T-cell (primary cell): ENCODE data around the gene AP3B2. TPM values are rescaled to one million over a fixed set of nuclear protein-coding genes. Genes with fewer than 3 reads are reported as not detected.
"Not testable (repeated sequence)": the region's sequence is repeated elsewhere in the genome, so short reads cannot be mapped to it uniquely, and the experiment has no call there.

Experiments
- ATAC-seq, 4 experiments: fragments of 200-7000 bp in 3 of 4; fragments of 150-1000 bp in 1 of 4; cut with Tn5 transposase; replicated peaks in 1 of 4; 1 replicate in 3 of 4; 2 replicates in 1 of 4; pipeline ENCODE4 v1.10.0; 2021; ENCODE audit warnings: moderate library complexity in 3 of 4, mild to moderate bottlenecking in 2 of 4, moderate number of reproducible peaks in 1 of 4
- CTCF ChIA-PET, 2 donors: fragments of 300-600 bp; sonication (Branson Sonifier 250); formaldehyde crosslinking; loops; one replicate each; lab custom pipeline; 2022; ENCODE audit warnings: antibody characterized with exemption in 2 of 2; lab: Charles Lee
- POLR2A ChIA-PET, 2 donors: fragments of 300-600 bp; sonication (Branson Sonifier 250); formaldehyde crosslinking; loops; one replicate each; lab custom pipeline; 2022; ENCODE audit warnings: antibody characterized with exemption in 2 of 2; lab: Charles Lee
- DNase-seq, 35 experiments: peaks; one replicate each; pipeline versions ENCODE4 v3.0.0 to v3.0.0-alpha.2; 2013 to 2023
- H3K27ac ChIP-seq: one replicate; pipeline ENCODE4 v1.5.1; 2013; ENCODE audit warnings: low read length
- H3K27me3 ChIP-seq, 2 experiments: replicated peaks in 1 of 2; 1 replicate in 1 of 2; 2 replicates in 1 of 2; pipeline versions ENCODE4 v1.6.1 to v1.7.0; 2013; ENCODE audit warnings: low read length in 1 of 2, mixed read lengths in 1 of 2; ENCODE audit not compliant: control insufficient read depth in 2 of 2, insufficient read depth in 2 of 2; ENCODE audit errors: extremely low read depth in 1 of 2
- H3K36me3 ChIP-seq, 2 donors: 1 replicate in 1 of 2; 2 replicates in 1 of 2; pipeline versions ENCODE4 v1.6.1 to v1.7.0; 2013; ENCODE audit warnings: low read length in 1 of 2; ENCODE audit not compliant: control insufficient read depth in 2 of 2, insufficient read depth in 1 of 2; ENCODE audit errors: extremely low read depth in 1 of 2
- H3K4me1 ChIP-seq, 2 experiments: 1 replicate in 1 of 2; 2 replicates in 1 of 2; pipeline versions ENCODE4 v1.6.1 to v1.7.0; 2013; ENCODE audit warnings: low read length in 2 of 2, mixed read lengths in 1 of 2; ENCODE audit not compliant: insufficient read depth in 2 of 2, control insufficient read depth in 1 of 2; ENCODE audit errors: extremely low read depth in 1 of 2
- H3K4me3 ChIP-seq, 2 donors: 1 replicate in 1 of 2; 2 replicates in 1 of 2; pipeline versions ENCODE4 v1.5.1 to v1.7.0; 2013; ENCODE audit warnings: mild to moderate bottlenecking in 2 of 2, low read length in 1 of 2, moderate library complexity in 1 of 2; ENCODE audit not compliant: control insufficient read depth in 1 of 2; ENCODE audit errors: extremely low read depth in 1 of 2
- H3K9me3 ChIP-seq: 2 replicates; pipeline ENCODE4 v1.7.0; 2013
- H3K27ac Mint-ChIP-seq, 2 donors: one replicate each; pipeline ENCODE4 v1.8.0; 2020 to 2021; ENCODE audit warnings: mild to moderate bottlenecking in 2 of 2, mixed read lengths in 2 of 2
- H3K27me3 Mint-ChIP-seq, 2 donors: one replicate each; pipeline ENCODE4 v1.8.0; 2021 to 2022; ENCODE audit warnings: mixed read lengths in 2 of 2
- H3K36me3 Mint-ChIP-seq: one replicate; pipeline ENCODE4 v1.8.0; 2021; ENCODE audit warnings: mixed read lengths
- H3K4me1 Mint-ChIP-seq, 3 donors: one replicate each; pipeline ENCODE4 v1.8.0; 2020 to 2022; ENCODE audit warnings: mixed read lengths in 3 of 3, mild to moderate bottlenecking in 1 of 3
- H3K4me3 Mint-ChIP-seq, 3 donors: one replicate each; pipeline ENCODE4 v1.8.0; 2020 to 2022; ENCODE audit warnings: mild to moderate bottlenecking in 3 of 3, mixed read lengths in 3 of 3, moderate library complexity in 3 of 3
- H3K9me3 Mint-ChIP-seq, 3 donors: one replicate each; pipeline ENCODE4 v1.8.0; 2020 to 2022; ENCODE audit warnings: mixed read lengths in 3 of 3
- WGBS: methylation state at CpG from one replicate; pipeline ENCODE4 v1.1.5; 2013; ENCODE audit warnings: missing lambda C conversion rate; ENCODE audit not compliant: insufficient coverage; 5-methylcytosine and 5-hydroxymethylcytosine counted together
- total RNA-seq, 35 experiments: library from RNA in 6 of 35; stranded (reverse) in 6 of 35; fragments of 120-200 nt in 1 of 35; gene quantifications; one replicate each; pipeline versions ENCODE4 v1.2.1 to v1.2.4 and lab custom pipeline; 2013 to 2026

AP3B2 gene
- total RNA-seq, 5 donors from 2014 or later (not counting 1 experiment from before 2014, with no cell fraction given), result 0.23 to 5.8 (median 0.76) TPM

- DNase-seq, result peak in 1 of 35 experiments; percentile 1
- no peaks in the 10 kb centered on the region for H3K9me3 Mint-ChIP-seq
- Histone ChIP-seq H3K27me3 (peaks cover 0 to 47% of the 10 kb centered on the region in 2 experiments), H3K27ac (no peak overlapping the region), H3K4me1 (peaks cover 0 to 18% of the 10 kb centered on the region in 2 experiments), H3K36me3 (no peaks in the 10 kb centered on the region), H3K9me3 (no peaks in the 10 kb centered on the region), H3K4me3 (peak overlapping the region in 1 of 2 donors; percentile 56)
- ChIA-PET POLR2A (no interaction called here), CTCF (no interaction called here)
- no peaks in the 10 kb centered on the region for H3K36me3 Mint-ChIP-seq
- peaks cover 0 to 3% (median 2%) of the 10 kb centered on the region in 3 donors for H3K4me1 Mint-ChIP-seq
- H3K27me3 Mint-ChIP-seq, result peaks cover 15 to 29% of the 10 kb centered on the region in 2 donors
- WGBS, result 3% methylated on average over 15 of the region's 15 CpGs
- H3K27ac Mint-ChIP-seq, result no peak overlapping the region
- H3K4me3 Mint-ChIP-seq, result no peak overlapping the region
- ATAC-seq, result no peak
These were observed 624 bp downstream of the AP3B2 start for GRCh38 chr15:82709081-82709420.

GRCh38 chr15:82705856-82706255 is 3.8 kb downstream of the AP3B2 start:
- CTCF ChIA-PET, ATAC-seq, POLR2A ChIA-PET, H3K27me3 Mint-ChIP-seq, H3K4me1 Mint-ChIP-seq, H3K9me3 Mint-ChIP-seq, H3K36me3 ChIP-seq, H3K27ac Mint-ChIP-seq, H3K4me3 Mint-ChIP-seq, H3K27ac ChIP-seq, H3K36me3 Mint-ChIP-seq, H3K9me3 ChIP-seq, DNase-seq, H3K4me3 ChIP-seq: not testable (repeated sequence)
- H3K27me3 ChIP-seq, result peaks cover 0 to 30% of the 10 kb centered on the region in 2 experiments
- peaks cover 0 to 18% of the 10 kb centered on the region in 2 experiments for H3K4me1 ChIP-seq
- 91% methylated on average over 5 of the region's 8 CpGs for WGBS

GRCh38 chr15:82699726-82700125 is 9.9 kb downstream of the AP3B2 start:
- CTCF ChIA-PET, result no interaction called here
- H3K9me3 ChIP-seq, result no peaks in the 10 kb centered on the region
- H3K27me3 ChIP-seq, result peaks cover 0 to 26% of the 10 kb centered on the region in 2 experiments
- no peaks in the 10 kb centered on the region for H3K4me1 ChIP-seq
- no peak for ATAC-seq
- no peaks in the 10 kb centered on the region for H3K36me3 Mint-ChIP-seq
- H3K4me3 Mint-ChIP-seq, result no peak overlapping the region
- POLR2A ChIA-PET, result no interaction called here
- no peak overlapping the region for H3K27ac Mint-ChIP-seq
- peaks cover 4 to 15% of the 10 kb centered on the region in 2 donors for H3K27me3 Mint-ChIP-seq
- no peak for DNase-seq
- H3K4me1 Mint-ChIP-seq, result no peaks in the 10 kb centered on the region
- no peak overlapping the region for H3K27ac ChIP-seq
- no peak overlapping the region for H3K4me3 ChIP-seq
- no peaks in the 10 kb centered on the region for H3K9me3 Mint-ChIP-seq
- H3K36me3 ChIP-seq, result no peaks in the 10 kb centered on the region
- 67% methylated on average over 5 of the region's 11 CpGs for whole genome bisulfite sequencing

- Mint-ChIP-seq H3K36me3 (no peaks in the 10 kb centered on the region), H3K27me3 (peaks cover 4 to 15% of the 10 kb centered on the region in 2 donors), H3K4me1 (no peaks in the 10 kb centered on the region), H3K4me3 (no peak overlapping the region), H3K9me3 (no peaks in the 10 kb centered on the region), H3K27ac (peak overlapping the region in 1 of 2 donors; percentile 52)
- ChIA-PET POLR2A (no interaction called here), CTCF (no interaction called here)
- Histone ChIP-seq H3K4me1 (no peaks in the 10 kb centered on the region), H3K27ac (no peak overlapping the region), H3K9me3 (no peaks in the 10 kb centered on the region), H3K36me3 (no peaks in the 10 kb centered on the region), H3K27me3 (peaks cover 0 to 26% of the 10 kb centered on the region in 2 experiments), H3K4me3 (no peak overlapping the region)
- ATAC-seq, result no peak
- no peak for DNase-seq
- WGBS, result 75% methylated on average over 5 of the region's 8 CpGs
These were observed 10.8 kb downstream of the AP3B2 start for GRCh38 chr15:82698711-82699345.

- 76% methylated on average over 8 of the region's 9 CpGs for WGBS
- H3K36me3 ChIP-seq, result no peaks in the 10 kb centered on the region
- no peaks in the 10 kb centered on the region for H3K9me3 ChIP-seq
- H3K9me3 Mint-ChIP-seq, result no peaks in the 10 kb centered on the region
- DNase-seq, result no peak
- no peak overlapping the region for H3K4me3 Mint-ChIP-seq
- H3K4me3 ChIP-seq, result no peak overlapping the region
- peaks cover 4 to 15% of the 10 kb centered on the region in 2 donors for H3K27me3 Mint-ChIP-seq
- H3K27ac Mint-ChIP-seq, result no peak overlapping the region
- ChIA-PET POLR2A (interaction anchor here in 1 of 2 donors (0.5 kb wide), 1 partner anchor 116 kb away, joined by 3 read pairs; no protein-coding TSS in a partner anchor), CTCF (no interaction called here)
- H3K36me3 Mint-ChIP-seq, result no peaks in the 10 kb centered on the region
- H3K27me3 ChIP-seq, result peaks cover 0 to 23% of the 10 kb centered on the region in 2 experiments
- no peaks in the 10 kb centered on the region for H3K4me1 ChIP-seq
- no peak overlapping the region for H3K27ac ChIP-seq
- ATAC-seq, result no peak
- H3K4me1 Mint-ChIP-seq, result no peaks in the 10 kb centered on the region
These were observed 11.8 kb downstream of the AP3B2 start for GRCh38 chr15:82697735-82698407.

- WGBS, result 90% methylated on average over 23 of the region's 23 CpGs
These were observed 17.5 kb downstream of the AP3B2 start for GRCh38 chr15:82692171-82692570.

More at GRCh38 chr15:82692171-82692570, 17.5 kb downstream of the AP3B2 start:
- no peaks in the 10 kb centered on the region for H3K9me3 Mint-ChIP-seq
- no peak overlapping the region for H3K4me3 Mint-ChIP-seq
- DNase-seq (no peak), ATAC-seq (no peak)
- ChIA-PET CTCF (no interaction called here), POLR2A (no interaction called here)
- H3K36me3 Mint-ChIP-seq, result no peaks in the 10 kb centered on the region
- no peaks in the 10 kb centered on the region for H3K4me1 Mint-ChIP-seq
- Histone ChIP-seq H3K27ac (no peak overlapping the region), H3K4me3 (no peak overlapping the region), H3K27me3 (peaks cover 0 to 12% of the 10 kb centered on the region in 2 experiments), H3K9me3 (no peaks in the 10 kb centered on the region), H3K4me1 (no peaks in the 10 kb centered on the region), H3K36me3 (no peaks in the 10 kb centered on the region)
- H3K27me3 Mint-ChIP-seq, result peaks cover 6 to 11% of the 10 kb centered on the region in 2 donors
- H3K27ac Mint-ChIP-seq, result no peak overlapping the region
